HG02981 (cell line): ENCODE data around the gene PRDM13.

Experiments
- ATAC-seq: cut with Tn5 transposase; IDR thresholded peaks from one replicate; pipeline ENCODE4 v1.9.1; 2021; ENCODE audit warnings: mild to moderate bottlenecking, moderate library complexity; ENCODE audit not compliant: unreplicated experiment

Gene PRDM13

GRCh38 chr6:99603421-99604165 is 3.0 kb upstream of the PRDM13 start:
- ATAC-seq: peak; percentile 30

GRCh38 chr6:99604166-99605073 is 2.2 kb upstream of the PRDM13 start:
- ATAC-seq: no peak

DNA sequence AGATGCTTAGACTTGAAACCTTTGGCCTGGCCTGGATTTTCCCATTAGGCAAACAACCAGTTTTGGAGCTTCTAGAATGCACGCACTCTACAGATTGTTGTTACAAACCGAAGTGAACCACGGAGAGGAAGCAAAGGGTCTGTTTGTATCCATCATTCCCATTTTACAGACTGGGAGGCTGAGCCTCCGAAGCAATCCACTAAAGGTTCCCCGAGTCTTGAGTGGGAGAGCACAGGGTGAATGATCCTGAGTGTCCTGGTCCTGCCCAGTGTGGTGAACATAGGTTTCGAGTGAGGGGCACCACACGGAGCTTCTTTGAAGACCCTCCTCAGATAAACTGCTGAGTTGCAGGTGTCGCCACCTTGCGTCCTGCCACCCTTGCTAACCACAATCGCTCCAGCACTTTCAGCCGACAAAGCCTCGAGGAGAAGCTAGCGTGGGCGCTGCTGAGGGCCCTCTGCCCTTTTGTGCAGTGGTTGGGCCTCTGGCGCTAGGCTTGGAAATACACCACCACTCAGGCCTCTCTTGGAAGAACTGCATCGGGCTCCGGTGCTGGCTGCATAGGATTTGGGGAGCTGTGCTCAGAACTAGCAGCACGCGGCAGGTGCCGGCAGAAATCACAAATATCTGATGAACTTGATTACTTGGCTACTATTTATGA is 1.4 kb upstream of the PRDM13 start:
- ATAC-seq: no peak

- no peak for ATAC-seq
Observed at GRCh38 chr6:99605911-99606655, 550 bp upstream of the PRDM13 start.

- ATAC-seq: no peak
Observed at GRCh38 chr6:99607416-99608036, 893 bp downstream of the PRDM13 start.

DNA sequence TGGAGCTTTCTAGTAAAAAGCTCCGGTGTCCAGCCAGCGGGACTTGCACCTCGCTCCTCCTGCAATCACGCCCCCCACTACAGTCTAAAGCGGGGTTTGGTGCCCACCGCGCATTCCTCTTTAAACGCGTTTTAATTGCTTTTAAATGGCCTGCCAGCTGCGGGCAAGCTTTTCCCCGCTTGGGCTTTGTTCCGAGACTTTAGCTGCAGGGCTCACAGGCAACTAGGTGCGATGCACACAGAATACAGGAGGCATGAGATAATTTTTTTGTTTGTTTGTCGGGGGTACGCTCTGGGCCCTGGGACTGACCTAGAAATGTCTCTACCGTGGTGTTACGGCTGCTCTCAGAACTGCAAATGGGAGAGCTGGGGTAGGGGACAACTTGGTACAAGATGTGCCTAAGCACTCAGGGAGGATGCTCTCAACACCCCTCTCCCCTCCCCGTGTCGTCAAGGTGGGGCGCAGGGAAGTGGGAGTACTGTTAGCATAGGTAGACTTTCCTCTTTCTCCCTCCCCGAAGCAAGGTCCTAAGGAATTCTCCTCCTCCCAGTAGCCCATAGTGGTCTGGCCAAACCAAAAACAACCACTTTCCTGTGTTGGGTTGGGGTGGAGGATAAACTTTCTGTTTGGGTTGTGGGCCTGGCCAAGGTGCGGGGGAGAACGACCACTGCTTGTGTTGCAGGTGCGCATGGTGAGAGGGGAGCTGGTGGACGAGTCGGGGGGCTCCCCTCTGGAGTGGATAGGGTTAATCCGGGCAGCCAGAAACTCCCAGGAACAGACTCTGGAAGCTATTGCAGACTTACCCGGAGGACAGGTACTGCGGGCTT is 1.6 kb downstream of the PRDM13 start:
- ATAC-seq: no peak

DNA sequence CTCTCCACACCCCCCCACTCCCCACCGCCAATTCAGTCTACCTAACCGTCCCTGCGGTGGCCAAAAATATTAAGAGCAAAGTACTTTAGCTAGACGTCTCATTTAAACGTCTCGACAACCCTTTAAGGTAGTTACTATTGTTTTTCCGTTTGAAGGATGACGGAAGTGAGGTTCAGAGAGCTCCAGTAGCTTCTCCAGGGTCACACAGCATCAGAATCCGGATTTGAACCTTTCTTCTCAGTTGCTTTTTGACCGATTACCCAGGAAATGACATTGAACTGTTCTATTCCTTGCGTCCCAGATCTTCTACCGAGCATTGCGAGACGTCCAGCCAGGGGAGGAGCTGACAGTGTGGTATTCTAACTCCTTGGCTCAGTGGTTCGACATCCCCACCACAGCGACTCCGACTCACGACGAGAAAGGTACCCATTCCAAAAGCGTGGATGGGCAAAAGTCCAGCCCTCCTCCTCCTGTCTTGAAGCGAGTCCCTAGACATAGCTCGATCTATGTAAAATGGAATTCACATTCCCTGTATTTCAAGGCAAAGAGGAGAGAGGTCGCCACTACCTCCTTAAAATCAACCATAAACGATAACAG is 2.4 kb downstream of the PRDM13 start:
- no peak for ATAC-seq

GRCh38 chr6:99609905-99610489 is 3.4 kb downstream of the PRDM13 start:
- ATAC-seq: no peak

- peak; percentile 52 for ATAC-seq
Observed at GRCh38 chr6:99611148-99611547, 4.5 kb downstream of the PRDM13 start.

- no peak for ATAC-seq
Observed at GRCh38 chr6:99612551-99613408, 6.1 kb downstream of the PRDM13 start.

DNA sequence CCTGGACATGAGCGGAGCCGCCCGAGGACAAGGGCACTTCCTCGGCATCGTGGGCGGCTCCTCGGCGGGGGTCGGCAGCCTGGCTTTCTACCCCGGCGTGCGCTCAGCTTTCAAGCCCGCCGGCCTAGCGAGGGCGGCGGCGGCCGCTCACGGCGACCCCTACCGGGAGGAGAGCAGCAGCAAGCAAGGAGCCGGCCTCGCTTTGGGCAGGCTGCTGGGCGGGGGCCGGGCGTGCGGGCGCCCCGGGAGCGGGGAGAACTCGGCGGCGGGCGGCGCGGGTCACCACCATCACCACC is 6.7 kb downstream of the PRDM13 start:
- ATAC-seq: peak; percentile 57

DNA sequence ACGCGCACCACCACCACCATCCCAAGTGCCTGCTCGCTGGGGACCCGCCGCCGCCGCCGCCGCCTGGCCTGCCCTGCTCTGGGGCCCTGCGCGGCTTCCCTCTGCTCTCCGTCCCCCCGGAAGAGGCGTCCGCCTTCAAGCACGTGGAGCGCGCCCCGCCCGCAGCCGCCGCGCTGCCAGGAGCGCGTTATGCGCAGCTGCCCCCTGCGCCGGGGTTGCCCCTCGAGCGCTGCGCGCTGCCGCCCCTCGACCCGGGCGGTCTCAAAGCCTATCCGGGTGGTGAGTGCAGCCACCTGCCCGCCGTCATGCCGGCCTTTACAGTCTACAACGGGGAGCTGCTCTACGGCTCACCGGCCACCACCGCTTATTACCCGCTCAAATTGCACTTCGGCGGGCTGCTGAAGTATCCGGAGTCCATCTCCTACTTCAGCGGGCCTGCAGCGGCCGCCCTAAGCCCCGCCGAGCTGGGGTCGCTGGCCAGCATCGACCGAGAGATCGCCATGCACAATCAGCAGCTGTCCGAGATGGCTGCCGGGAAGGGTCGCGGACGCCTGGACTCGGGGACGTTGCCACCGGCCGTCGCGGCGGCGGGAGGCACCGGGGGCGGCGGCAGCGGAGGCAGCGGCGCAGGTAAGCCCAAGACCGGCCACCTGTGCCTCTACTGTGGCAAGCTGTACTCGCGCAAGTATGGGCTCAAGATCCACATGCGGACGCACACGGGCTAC is 7.2 kb downstream of the PRDM13 start:
- peak; percentile 54 for ATAC-seq

DNA sequence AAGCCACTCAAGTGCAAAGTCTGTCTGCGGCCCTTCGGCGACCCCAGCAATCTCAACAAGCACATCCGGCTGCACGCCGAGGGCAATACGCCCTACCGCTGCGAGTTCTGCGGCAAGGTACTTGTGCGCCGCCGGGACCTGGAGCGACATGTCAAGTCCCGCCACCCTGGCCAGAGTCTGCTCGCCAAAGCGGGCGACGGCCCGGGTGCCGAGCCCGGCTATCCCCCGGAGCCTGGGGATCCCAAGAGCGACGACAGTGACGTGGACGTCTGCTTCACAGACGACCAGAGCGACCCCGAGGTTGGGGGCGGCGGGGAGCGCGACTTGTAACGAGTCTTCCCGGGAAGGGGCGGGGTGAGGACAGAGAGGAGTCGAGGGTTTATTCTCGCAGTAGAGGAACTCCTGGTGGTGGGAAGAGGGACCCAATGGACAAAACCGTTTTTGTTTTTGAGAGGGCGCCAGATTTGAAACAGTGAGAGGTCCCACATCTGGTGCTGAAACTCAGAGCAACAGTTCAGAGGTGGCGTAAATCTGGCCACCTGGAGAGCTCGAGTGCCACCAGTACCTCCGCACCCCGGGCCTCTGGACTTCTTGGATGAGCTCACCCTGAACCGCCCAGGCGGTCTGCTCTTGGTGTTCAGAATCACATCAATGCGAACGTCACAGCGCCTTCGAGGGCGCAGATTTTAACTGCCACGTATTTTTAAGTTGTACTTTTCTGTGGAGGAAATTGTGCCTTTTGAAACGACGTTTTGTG is 8.0 kb downstream of the PRDM13 start:
- ATAC-seq: peak; percentile 4

DNA sequence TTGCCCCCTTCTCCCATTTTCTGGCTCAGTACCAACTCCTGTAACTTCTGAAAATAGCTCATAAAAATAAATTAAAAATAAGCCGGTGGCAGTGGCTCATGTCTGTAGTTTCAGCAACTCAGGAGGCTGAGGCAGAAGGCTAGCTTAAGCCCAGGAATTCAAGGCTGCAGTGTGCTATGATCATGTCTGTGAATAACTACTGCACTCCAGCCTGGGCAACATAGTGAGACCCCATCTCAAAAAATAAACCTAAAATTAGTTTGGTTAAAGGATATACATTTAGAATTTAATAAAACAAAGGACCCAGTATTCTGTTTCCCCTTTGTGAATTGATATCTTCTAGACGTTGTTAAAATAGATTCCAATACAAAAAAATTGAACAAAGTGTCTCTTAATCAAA is 10.5 kb downstream of the PRDM13 start:
- ATAC-seq: no peak

- no peak for ATAC-seq
Observed at GRCh38 chr6:99618649-99619408, 12.2 kb downstream of the PRDM13 start.

- ATAC-seq: no peak
Observed at GRCh38 chr6:99619409-99619762, 12.8 kb downstream of the PRDM13 start.
